HCT116 (cell line): ENCODE results near the gene TPP1. TPM values are rescaled to one million over a fixed set of nuclear protein-coding genes. Genes with fewer than 3 reads are reported as not detected.

Source experiments
- ATAC-seq: fragments of 200-7000 bp; cut with Tn5 transposase; 2 replicates; pipeline ENCODE4 v1.9.1; 2020; ENCODE audit warnings: mild to moderate bottlenecking, moderate library complexity
- BruUV-seq: library from RNA; stranded (reverse); fragments of 400-500 nt; replicated peaks from 2 replicates; lab custom pipeline; 2021; lab: Mats Ljungman, UMichigan
- CTCF ChIA-PET: fragments of 300-600 bp; sonication (Branson Sonifier 250); formaldehyde crosslinking; loops from one replicate; lab custom pipeline; 2021; ENCODE audit warnings: antibody characterized with exemption; lab: Charles Lee
- POLR2A ChIA-PET: fragments of 300-600, 350-600 bp; sonication (Branson Sonifier 250); formaldehyde crosslinking; loops from one replicate; lab custom pipeline; 2021; ENCODE audit warnings: antibody characterized with exemption; lab: Charles Lee
- RAD21 ChIA-PET, 2 experiments: fragments of 300-600 bp; sonication (Branson Sonifier 250); formaldehyde crosslinking; loops; one replicate each; lab custom pipeline; 2023; ENCODE audit warnings: low total read pairs in 2 of 2; ENCODE audit not compliant: uncharacterized antibody in 2 of 2, unreplicated experiment in 2 of 2, low non-redundant PET in 1 of 2; lab: Charles Lee
- DNase-seq: peaks from one replicate; pipeline ENCODE4 v3.0.0-alpha.2; 2010; ENCODE audit warnings: low read depth, low spot score
- H2AFZ ChIP-seq: fragments of 200-600 bp; shearing (Covaris generic), sonication (generic); 2 replicates; pipeline ENCODE4 v1.6.1; 2017; ENCODE audit warnings: low read depth, mixed run types, mixed read lengths, antibody characterized with exemption, low read length; ENCODE audit not compliant: poor library complexity, severe bottlenecking
- H3K27ac ChIP-seq: 2 replicates; pipeline ENCODE4 v1.5.1; 2012; ENCODE audit warnings: low read depth, low read length
- H3K27me3 ChIP-seq: fragments of 200-600 bp; sonication (generic); 2 replicates; pipeline ENCODE4 v1.6.1; 2016; ENCODE audit warnings: mixed run types, low read length, mixed read lengths; ENCODE audit not compliant: insufficient read depth
- H3K36me3 ChIP-seq, 2 experiments: fragments of 200-500 bp in 1 of 2; fragments of 200-600 bp in 1 of 2; sonication (Bioruptor generic) in 1 of 2; sonication (generic) in 1 of 2; 2 replicates each; pipeline versions ENCODE4 v1.5.1 to v1.6.1; 2014 to 2016; ENCODE audit warnings: low read length in 2 of 2, inconsistent platforms in 1 of 2, mixed read lengths in 1 of 2, mixed run types in 1 of 2; ENCODE audit not compliant: insufficient read depth in 2 of 2, control insufficient read depth in 1 of 2
- H3K4me1 ChIP-seq, 2 experiments: fragments of 200-600 bp in 1 of 2; sonication (generic) in 1 of 2; 2 replicates each; pipeline versions ENCODE4 v1.5.1 to v1.6.1; 2012 to 2017; ENCODE audit warnings: low read length in 2 of 2, inconsistent platforms in 1 of 2, mild to moderate bottlenecking in 1 of 2, mixed read lengths in 1 of 2, mixed run types in 1 of 2, moderate library complexity in 1 of 2; ENCODE audit not compliant: insufficient read depth in 2 of 2, control insufficient read depth in 1 of 2
- H3K4me2 ChIP-seq: fragments of 200-600 bp; sonication (generic); 2 replicates; pipeline ENCODE4 v1.6.1; 2017; ENCODE audit warnings: mixed run types, low read length, mixed read lengths
- H3K4me3 ChIP-seq, 2 experiments: fragments of 200-600 bp in 1 of 2; sonication (generic) in 1 of 2; replicated peaks in 1 of 2; 2 replicates each; pipeline ENCODE4 v1.5.1; 2011 to 2016; ENCODE audit warnings: low read length in 2 of 2, control low read depth in 1 of 2, low read depth in 1 of 2, mild to moderate bottlenecking in 1 of 2, mixed read lengths in 1 of 2, mixed run types in 1 of 2
- H3K79me2 ChIP-seq: fragments of 200-600 bp; sonication (generic); 2 replicates; pipeline ENCODE4 v1.6.1; 2017; ENCODE audit warnings: mild to moderate bottlenecking, mixed run types, low read length, moderate library complexity, mixed read lengths; ENCODE audit not compliant: insufficient read depth
- H3K9ac ChIP-seq: fragments of 200-600 bp; sonication (generic); 2 replicates; pipeline ENCODE4 v1.6.1; 2016; ENCODE audit warnings: low read length, mixed read lengths
- H3K9me2 ChIP-seq: fragments of 200-600 bp; sonication (generic), shearing (Covaris generic); 2 replicates; pipeline ENCODE4 v1.6.1; 2017; ENCODE audit warnings: mixed run types, mild to moderate bottlenecking, moderate library complexity; ENCODE audit not compliant: insufficient read depth
- H3K9me3 ChIP-seq, 2 experiments: fragments of 200-500 bp in 1 of 2; fragments of 200-600 bp in 1 of 2; sonication (Bioruptor generic) in 1 of 2; sonication (generic) in 1 of 2; 2 replicates each; pipeline ENCODE4 v1.6.1; 2014 to 2017; ENCODE audit warnings: low read length in 2 of 2, mixed read lengths in 2 of 2, inconsistent platforms in 1 of 2, low read depth in 1 of 2, mild to moderate bottlenecking in 1 of 2, mixed run types in 1 of 2, moderate library complexity in 1 of 2; ENCODE audit not compliant: control insufficient read depth in 1 of 2, insufficient read depth in 1 of 2
- H4K20me1 ChIP-seq: fragments of 200-600 bp; sonication (generic), shearing (Covaris generic); 2 replicates; pipeline ENCODE4 v1.6.1; 2017; ENCODE audit warnings: mixed run types, mild to moderate bottlenecking, moderate library complexity; ENCODE audit not compliant: insufficient read depth
- EGR1 ChIP-seq: IDR thresholded peaks from 2 replicates; pipeline ENCODE4 v1.6.1; 2012; ENCODE audit warnings: low read depth
- ELF1 ChIP-seq: IDR thresholded peaks from 2 replicates; pipeline ENCODE4 v1.6.1; 2012; ENCODE audit warnings: low read depth, borderline replicate concordance
- EZH2phosphoT487 ChIP-seq: fragments of 200-600 bp; IDR thresholded peaks from 2 replicates; pipeline ENCODE4 v1.6.1; 2018; ENCODE audit warnings: antibody characterized with exemption, borderline replicate concordance
- JUND ChIP-seq: IDR thresholded peaks from 2 replicates; pipeline ENCODE4 v1.6.1; 2012
- POLR2A ChIP-seq: IDR thresholded peaks from 2 replicates; pipeline ENCODE4 v1.7.0; 2011; ENCODE audit warnings: borderline replicate concordance; ENCODE audit not compliant: insufficient read depth, insufficient read length; ENCODE audit errors: extremely low read depth
- RAD21 ChIP-seq: IDR thresholded peaks from 2 replicates; pipeline ENCODE4 v1.6.1; 2012; ENCODE audit warnings: low read depth, mild to moderate bottlenecking
- REST ChIP-seq: IDR thresholded peaks from 2 replicates; pipeline ENCODE4 v1.6.1; 2012; ENCODE audit warnings: low read depth
- SP1 ChIP-seq: IDR thresholded peaks from 2 replicates; pipeline ENCODE4 v1.6.1; 2012; ENCODE audit warnings: low read depth
- TCF7L2 ChIP-seq: IDR thresholded peaks from 2 replicates; pipeline ENCODE4 v1.7.0; 2011; ENCODE audit warnings: borderline replicate concordance, inconsistent platforms; ENCODE audit not compliant: insufficient read depth, insufficient read length; ENCODE audit errors: extremely low read depth
- ZFX ChIP-seq: fragments of 450-650 bp; IDR thresholded peaks from 2 replicates; pipeline ENCODE4 v1.6.1; 2017
- ZNF274 ChIP-seq: fragments of 200-500 bp; sonication (Bioruptor generic); IDR thresholded peaks from 2 replicates; pipeline ENCODE4 v1.6.1; 2014; ENCODE audit warnings: mild to moderate bottlenecking, low read depth, low read length, inconsistent platforms
- intact Hi-C: fragments of 100-400 bp; cut with micrococcal nuclease; formaldehyde crosslinking; loops from 2 replicates; pipeline ENCODE4 v1.10.0; 2022
- total RNA-seq: library from RNA; stranded (reverse); gene quantifications from one replicate; pipeline ENCODE4 v1.2.1, GENCODE V29; 2021; ENCODE audit not compliant: unreplicated experiment

The TPP1 gene
- total RNA-seq, 1 experiment from 2014 or later: 44.7 TPM

- peaks cover 0 to 7% of the 10 kb centered on the region in 2 experiments; a peak in 2 of 4 replicates for H3K4me1 ChIP-seq
- RAD21 ChIA-PET: no interaction called here
- H3K9me2 ChIP-seq: no peaks in the 10 kb centered on the region
- no peak overlapping the region for H3K9ac ChIP-seq
- no peak overlapping the region for H3K4me3 ChIP-seq
- no peaks in the 10 kb centered on the region for H3K36me3 ChIP-seq
- DNase-seq (no peak), ATAC-seq (no peak)
- no peak overlapping the region for H3K4me2 ChIP-seq
- no peaks in the 10 kb centered on the region for H4K20me1 ChIP-seq
- POLR2A ChIA-PET: no interaction called here
- no peak overlapping the region for H3K27ac ChIP-seq
- intact Hi-C loops: no loop called here
- BruUV-seq: no TSS peak
- no peaks in the 10 kb centered on the region for H3K79me2 ChIP-seq
- CTCF ChIA-PET: no interaction called here
- H3K9me3 ChIP-seq: no peaks in the 10 kb centered on the region
- H2AFZ ChIP-seq: no peak overlapping the region
- peaks cover 32% of the 10 kb centered on the region; the same call in 1 of the 2 replicates for H3K27me3 ChIP-seq
- TF ChIP-seq EGR1: no peak
- no peak for TF ChIP-seq TCF7L2
- TF ChIP-seq ZFX: no peak
- TF ChIP-seq REST: no peak
- no peak for TF ChIP-seq RAD21
- TF ChIP-seq SP1: no peak
- no peak for TF ChIP-seq ZNF274
- no peak for TF ChIP-seq POLR2A
- no peak for TF ChIP-seq EZH2phosphoT487
- no peak for TF ChIP-seq ELF1
- no peak for TF ChIP-seq JUND
Measured at GRCh38 chr11:6648501-6648900, 29.3 kb upstream of the TPP1 start.
